K562 (cell line): Measurements from ENCODE around the gene CDC5L. TPM values are rescaled to one million over a fixed set of nuclear protein-coding genes. Genes with fewer than 3 reads are reported as not detected.

Experiments
- ATAC-seq: fragments of 200-7000 bp; cut with Tn5 transposase; 3 replicates; pipeline ENCODE4 v1.9.1; 2020; ENCODE audit warnings: moderate library complexity
- BruUV-seq: library from RNA; stranded (reverse); fragments of 400-500 nt; replicated peaks from 2 replicates; lab custom pipeline; 2021; lab: Mats Ljungman, UMichigan
- CTCF ChIA-PET: fragments of 300-600 bp; formaldehyde crosslinking; extraction: SDS; loops from one replicate; lab custom pipeline; 2021; ENCODE audit warnings: low intra/inter-chr PET ratio; lab: Yijun Ruan, JAX
- POLR2A ChIA-PET: fragments of 300-600, 350-650 bp; sonication (Branson Sonifier 250); formaldehyde crosslinking; extraction: SDS; loops from one replicate; lab custom pipeline; 2021; ENCODE audit warnings: antibody characterized with exemption, inconsistent platforms; lab: Yijun Ruan, JAX
- DNase-seq, 4 experiments: peaks; one replicate each; pipeline versions ENCODE4 v3.0.0 to v3.0.0-alpha.2; 2011 to 2018; ENCODE audit warnings: low spot score in 3 of 4, mixed read lengths in 3 of 4; ENCODE audit errors: extremely low read depth in 1 of 4
- FAIRE-seq: peaks from 2 replicates; lab custom pipeline; 2011; peaks lifted over from hg19 to GRCh38; lab: Jason Lieb, UNC
- H2AFZ ChIP-seq: 2 replicates; pipeline ENCODE4 v1.6.0; 2011; ENCODE audit warnings: low read depth, low read length, control low read depth, inconsistent platforms
- H3K27ac ChIP-seq: fragments of 200-600 bp; 3 replicates; pipeline ENCODE4 v1.8.0; 2011; ENCODE audit warnings: low read depth, mild to moderate bottlenecking, control low read depth, inconsistent platforms, low read length, moderate library complexity, mixed read lengths; ENCODE audit errors: extremely low read depth
- H3K27me3 ChIP-seq, 2 experiments: fragments of 300-600 bp in 1 of 2; 2 replicates in 1 of 2; 3 replicates in 1 of 2; pipeline versions ENCODE4 v1.6.0 to v1.8.0; 2011; ENCODE audit warnings: inconsistent platforms in 2 of 2, low read length in 2 of 2, mild to moderate bottlenecking in 1 of 2, mixed read lengths in 1 of 2, moderate library complexity in 1 of 2; ENCODE audit not compliant: control insufficient read depth in 2 of 2, insufficient read depth in 2 of 2
- H3K36me3 ChIP-seq: fragments of 300-600 bp; 3 replicates; pipeline ENCODE4 v1.8.0; 2011; ENCODE audit warnings: mild to moderate bottlenecking, low read length, inconsistent platforms; ENCODE audit not compliant: control insufficient read depth, insufficient read depth
- H3K4me1 ChIP-seq, 2 experiments: fragments of 200-600 bp in 1 of 2; replicated peaks in 1 of 2; 2 replicates in 1 of 2; 3 replicates in 1 of 2; pipeline versions ENCODE4 v1.5.1 to v1.8.0; 2011; ENCODE audit warnings: inconsistent platforms in 2 of 2, low read length in 2 of 2, mild to moderate bottlenecking in 1 of 2, mixed read lengths in 1 of 2, moderate library complexity in 1 of 2; ENCODE audit not compliant: control insufficient read depth in 2 of 2, insufficient read depth in 2 of 2
- H3K4me2 ChIP-seq: 2 replicates; pipeline ENCODE4 v1.6.1; 2011; ENCODE audit warnings: low read length, control low read depth, inconsistent platforms, mixed read lengths; ENCODE audit not compliant: insufficient read depth
- H3K4me3 ChIP-seq: fragments of 200-600 bp; sonication (generic), shearing (Covaris generic); 2 replicates; pipeline ENCODE4 v1.5.1; 2016; ENCODE audit warnings: control low read depth, inconsistent platforms
- H3K79me2 ChIP-seq: fragments of 200-600 bp; 3 replicates; pipeline ENCODE4 v1.8.0; 2011; ENCODE audit warnings: low read length, inconsistent platforms; ENCODE audit not compliant: control insufficient read depth, insufficient read depth
- H3K9ac ChIP-seq, 2 experiments: 2 replicates each; pipeline versions ENCODE4 v1.6.0 to v1.6.1; 2011; ENCODE audit warnings: low read depth in 2 of 2, low read length in 2 of 2, control low read depth in 1 of 2, inconsistent platforms in 1 of 2, mild to moderate bottlenecking in 1 of 2, mixed read lengths in 1 of 2; ENCODE audit not compliant: insufficient read depth in 1 of 2
- H3K9me1 ChIP-seq: one replicate; pipeline ENCODE4 v1.6.0; 2011; ENCODE audit warnings: inconsistent platforms, mild to moderate bottlenecking, low read length, moderate library complexity; ENCODE audit not compliant: control insufficient read depth, insufficient read depth
- H3K9me3 ChIP-seq: replicated peaks from 2 replicates; pipeline ENCODE4 v1.5.1; 2011; ENCODE audit warnings: low read depth, low read length, inconsistent platforms; ENCODE audit not compliant: control insufficient read depth, insufficient read depth
- H4K20me1 ChIP-seq: replicated peaks from 2 replicates; pipeline ENCODE4 v1.6.1; 2011; ENCODE audit warnings: low read length, inconsistent platforms, mixed read lengths; ENCODE audit not compliant: control insufficient read depth, insufficient read depth
- CCAR2 ChIP-seq: fragments of 200-400 bp; formaldehyde crosslinking; IDR thresholded peaks from 2 replicates; pipeline ENCODE4 v1.6.1; 2017; ENCODE audit warnings: mild to moderate bottlenecking, low read depth, low read length
- DDX20 ChIP-seq: fragments of 450-650 bp; IDR thresholded peaks from 2 replicates; pipeline ENCODE4 v1.6.1; 2016; ENCODE audit warnings: missing genetic modification characterization, low read depth, mild to moderate bottlenecking, missing compliant biosample characterization, moderate library complexity
- DNMT1 ChIP-seq: fragments of 450-650 bp; IDR thresholded peaks from 2 replicates; pipeline ENCODE4 v1.6.1; 2016; ENCODE audit warnings: antibody characterized with exemption, mild to moderate bottlenecking
- FOXJ3 ChIP-seq: sonication (generic); formaldehyde crosslinking; IDR thresholded peaks from 2 replicates; pipeline ENCODE4 v1.4.0; 2020; ENCODE audit warnings: mild to moderate bottlenecking, missing genetic modification reagents
- HEY1 ChIP-seq: fragments of 250-450 bp; sonication (Bioruptor Pico); IDR thresholded peaks from 2 replicates; pipeline ENCODE4 v1.5.0; 2020; ENCODE audit warnings: mild to moderate bottlenecking, moderate library complexity, borderline replicate concordance
- NR2F6 ChIP-seq: fragments of 450-650 bp; formaldehyde crosslinking; IDR thresholded peaks from 2 replicates; pipeline ENCODE4 v1.4.0; 2020; ENCODE audit warnings: mild to moderate bottlenecking
- RFX5 ChIP-seq: IDR thresholded peaks from 2 replicates; pipeline ENCODE4 v1.6.1; 2011; ENCODE audit warnings: low read depth, mild to moderate bottlenecking, improper control_type of control experiment, low read length
- ZBED1 ChIP-seq: IDR thresholded peaks from 2 replicates; pipeline ENCODE4 v1.6.1; 2014
- ZBTB7A ChIP-seq: IDR thresholded peaks from 2 replicates; pipeline ENCODE4 v1.6.1; 2011; ENCODE audit warnings: low read depth, mild to moderate bottlenecking, low read length, moderate library complexity, borderline replicate concordance; ENCODE audit not compliant: control insufficient read depth
- ZC3H11A ChIP-seq: IDR thresholded peaks from 2 replicates; pipeline ENCODE4 v1.6.1; 2012; ENCODE audit warnings: low read depth, low read length, improper control_type of control experiment
- ZNF785 ChIP-seq: fragments of 250-450 bp; sonication (Bioruptor Pico); IDR thresholded peaks from 2 replicates; pipeline ENCODE4 v1.4.0; 2020; ENCODE audit warnings: mild to moderate bottlenecking
- WGBS: fragments of 100-300 bp; shearing (Covaris generic); methylation state at CpG from one replicate; pipeline ENCODE4 v1.1.6; 2016; ENCODE audit warnings: low coverage, mixed read lengths; ENCODE audit not compliant: insufficient coverage; ENCODE audit errors: missing lambda C conversion rate; 5-methylcytosine and 5-hydroxymethylcytosine counted together
- in situ Hi-C: fragments of 300-500 bp; cut with MboI; formaldehyde crosslinking; loops from 4 replicates; pipeline ENCODE4 v1.15.0; 2018; ENCODE audit warnings: inconsistent platforms, mixed read lengths
- intact Hi-C: fragments of 100-400 bp; cut with micrococcal nuclease; formaldehyde crosslinking; loops from 2 replicates; pipeline ENCODE4 v1.14.2; 2022
- polyA plus RNA-seq, 8 experiments: library from polyadenylated mRNA; depleted of rRNA in 4 of 8; stranded (reverse) in 5 of 8; unstranded in 3 of 8; fragments of >200 nt; fragmentation: Nextera tagmentation in 2 of 8; fragmentation: Illumina TruSeq in 1 of 8; extraction: Ambion mirVana in 2 of 8; extraction: Trizol in 1 of 8; gene quantifications; 2 replicates each; pipeline versions ENCODE4 v1.2.1 to v1.2.3, GENCODE V29; 2011 to 2014; ENCODE audit warnings: inconsistent platforms in 1 of 8, missing spikeins in 1 of 8
- total RNA-seq, 7 experiments: library from RNA; depleted of rRNA in 6 of 7; stranded (reverse); fragments of >200 nt in 6 of 7; fragmentation: Illumina TruSeq in 2 of 7; extraction: Trizol in 2 of 7; gene quantifications; 2 replicates each; pipeline versions ENCODE4 v1.2.1 to v1.2.3, GENCODE V29; 2011 to 2021; ENCODE audit warnings: low replicate concordance in 1 of 7
- TF ChIP-seq, protein P1 (sequence below): sonication (generic); formaldehyde crosslinking; IDR thresholded peaks from 2 replicates; pipeline ENCODE4 v1.8.0; 2022; ENCODE audit warnings: mild to moderate bottlenecking, missing genetic modification reagents, borderline replicate concordance

The CDC5L gene
- total and polyA plus RNA-seq, 9 of the 15 experiments (the other 6 are each of a cell fraction or from before 2014, with no cell fraction given): 22.3 to 44.2 (median 30.8) TPM

DNA sequence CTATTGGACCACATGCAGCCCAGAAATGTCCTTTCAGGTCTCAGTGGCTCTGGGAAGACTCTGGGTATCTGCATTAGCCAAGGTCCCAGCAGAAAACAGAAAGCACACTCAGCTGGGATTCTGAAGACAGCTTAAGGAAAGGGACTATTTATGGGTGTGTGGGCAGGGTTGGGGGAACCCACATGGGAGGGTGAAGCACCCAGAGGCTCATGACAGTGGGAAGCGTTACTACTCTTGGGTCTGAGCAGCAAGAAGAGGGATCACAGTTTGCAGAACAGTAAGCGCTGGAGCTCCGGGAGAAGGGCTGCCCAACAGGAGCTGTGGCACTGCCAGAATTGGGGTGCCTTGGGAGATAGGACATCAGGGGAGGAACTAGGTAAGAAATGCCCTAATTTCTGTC is 12.4 kb upstream of the CDC5L start:
- Histone ChIP-seq H3K9me3 (no peaks in the 10 kb centered on the region), H3K27ac (no peak overlapping the region), H3K9me1 (no peaks in the 10 kb centered on the region), H3K4me3 (no peak overlapping the region), H3K4me2 (no peak overlapping the region), H2AFZ (no peak overlapping the region), H3K9ac (no peak overlapping the region), H3K79me2 (no peaks in the 10 kb centered on the region), H3K36me3 (no peaks in the 10 kb centered on the region), H3K27me3 (peaks cover 19 to 24% of the 10 kb centered on the region in 2 experiments), H4K20me1 (no peaks in the 10 kb centered on the region), H3K4me1 (no peaks in the 10 kb centered on the region; a peak in 1 of 5 replicates)
- ChIA-PET POLR2A (interaction anchor here (0.6 to 2.2 kb wide), 5 partner anchors 12 to 1193 kb away, joined by 3 to 7 read pairs (median 3); partner anchors contain the start of genes CDC5L and CUL9), CTCF (interaction anchor here (0.6 kb wide), 1 partner anchor 55 kb away, joined by 5 read pairs; no protein-coding TSS in a partner anchor)
- 6% methylated on average over 3 of the region's 3 CpGs for whole genome bisulfite sequencing
- intact Hi-C loops: no loop called here
- no peak for ATAC-seq
- in situ Hi-C loops: no loop called here
- no TSS peak for BruUV-seq
- FAIRE-seq: no peak
- TF ChIP-seq HEY1 (CRISPR knock-in tag) (no peak), ZNF785 (CRISPR knock-in tag) (no peak), DDX20 (tag) (no peak), RFX5 (no peak), ZC3H11A (no peak), ZBED1 (no peak), FOXJ3 (CRISPR knock-in tag) (no peak), ZBTB7A (no peak), CCAR2 (no peak), NR2F6 (CRISPR knock-in tag) (no peak), DNMT1 (no peak)
- TF ChIP-seq, protein P1, sequence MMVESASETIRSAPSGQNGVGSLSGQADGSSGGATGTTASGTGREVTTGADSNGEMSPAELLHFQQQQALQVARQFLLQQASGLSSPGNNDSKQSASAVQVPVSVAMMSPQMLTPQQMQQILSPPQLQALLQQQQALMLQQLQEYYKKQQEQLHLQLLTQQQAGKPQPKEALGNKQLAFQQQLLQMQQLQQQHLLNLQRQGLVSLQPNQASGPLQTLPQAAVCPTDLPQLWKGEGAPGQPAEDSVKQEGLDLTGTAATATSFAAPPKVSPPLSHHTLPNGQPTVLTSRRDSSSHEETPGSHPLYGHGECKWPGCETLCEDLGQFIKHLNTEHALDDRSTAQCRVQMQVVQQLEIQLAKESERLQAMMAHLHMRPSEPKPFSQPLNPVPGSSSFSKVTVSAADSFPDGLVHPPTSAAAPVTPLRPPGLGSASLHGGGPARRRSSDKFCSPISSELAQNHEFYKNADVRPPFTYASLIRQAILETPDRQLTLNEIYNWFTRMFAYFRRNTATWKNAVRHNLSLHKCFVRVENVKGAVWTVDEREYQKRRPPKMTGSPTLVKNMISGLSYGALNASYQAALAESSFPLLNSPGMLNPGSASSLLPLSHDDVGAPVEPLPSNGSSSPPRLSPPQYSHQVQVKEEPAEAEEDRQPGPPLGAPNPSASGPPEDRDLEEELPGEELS: no peak
- DNase-seq: no peak
